ENCODE results near the gene PPP1CA. TPM values are rescaled to one million over a fixed set of nuclear protein-coding genes. Genes with fewer than 3 reads are reported as not detected.

Gene PPP1CA
- total RNA-seq, 2 donors from 2014 or later: 168 to 215 TPM

DNA sequence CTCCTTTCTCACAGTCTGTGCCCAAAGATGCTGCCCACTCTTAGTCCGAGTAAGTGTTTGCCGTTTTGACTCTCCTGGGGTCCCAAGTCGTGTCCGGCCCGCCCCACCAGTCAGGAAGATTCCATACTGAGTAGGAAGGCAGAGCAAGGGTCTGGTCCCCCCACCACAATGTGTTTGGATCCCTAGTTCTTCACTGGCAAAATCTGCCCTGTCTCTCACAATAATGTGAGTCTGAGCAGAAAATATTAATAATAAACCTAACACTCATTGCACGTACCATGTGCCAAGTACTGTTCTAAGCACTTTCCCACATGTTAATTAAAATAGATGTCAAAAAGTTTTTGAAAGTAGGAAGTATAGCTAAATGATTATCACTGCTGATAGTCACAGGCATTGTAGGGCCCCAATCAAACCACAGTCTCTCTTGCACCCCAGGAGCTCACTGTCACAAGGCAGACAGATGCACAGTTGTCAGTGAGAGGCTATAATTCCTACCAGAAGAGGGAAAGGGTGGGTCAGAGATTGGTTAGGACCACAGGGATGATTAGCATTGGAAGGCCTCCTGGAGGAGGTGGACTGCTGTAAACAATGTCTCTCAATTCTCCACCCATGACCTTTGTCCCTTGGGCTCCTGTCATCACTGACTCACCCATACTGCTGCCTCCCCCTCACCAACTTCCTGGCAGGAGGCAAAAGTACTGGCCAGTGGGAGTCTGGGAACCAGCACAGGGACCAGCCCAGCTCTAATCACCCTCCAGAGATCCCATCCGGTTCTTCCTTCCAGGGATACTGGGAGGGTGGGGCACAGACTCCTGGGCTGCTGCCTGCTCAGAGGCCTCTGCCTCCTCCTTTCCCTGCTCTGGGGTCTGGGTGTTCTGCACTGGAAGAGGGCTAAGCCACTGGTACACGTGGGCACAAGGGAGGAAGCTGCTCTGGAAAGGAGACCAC lies 47.3 kb downstream of the PPP1CA start:
- TF ChIP-seq, protein P1, sequence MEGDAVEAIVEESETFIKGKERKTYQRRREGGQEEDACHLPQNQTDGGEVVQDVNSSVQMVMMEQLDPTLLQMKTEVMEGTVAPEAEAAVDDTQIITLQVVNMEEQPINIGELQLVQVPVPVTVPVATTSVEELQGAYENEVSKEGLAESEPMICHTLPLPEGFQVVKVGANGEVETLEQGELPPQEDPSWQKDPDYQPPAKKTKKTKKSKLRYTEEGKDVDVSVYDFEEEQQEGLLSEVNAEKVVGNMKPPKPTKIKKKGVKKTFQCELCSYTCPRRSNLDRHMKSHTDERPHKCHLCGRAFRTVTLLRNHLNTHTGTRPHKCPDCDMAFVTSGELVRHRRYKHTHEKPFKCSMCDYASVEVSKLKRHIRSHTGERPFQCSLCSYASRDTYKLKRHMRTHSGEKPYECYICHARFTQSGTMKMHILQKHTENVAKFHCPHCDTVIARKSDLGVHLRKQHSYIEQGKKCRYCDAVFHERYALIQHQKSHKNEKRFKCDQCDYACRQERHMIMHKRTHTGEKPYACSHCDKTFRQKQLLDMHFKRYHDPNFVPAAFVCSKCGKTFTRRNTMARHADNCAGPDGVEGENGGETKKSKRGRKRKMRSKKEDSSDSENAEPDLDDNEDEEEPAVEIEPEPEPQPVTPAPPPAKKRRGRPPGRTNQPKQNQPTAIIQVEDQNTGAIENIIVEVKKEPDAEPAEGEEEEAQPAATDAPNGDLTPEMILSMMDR (IDR thresholded peaks at IDR 0.05): no peak
- intact Hi-C loops (cut with DNase I): loop anchor here (10.0 kb wide), 1 partner anchor 150 kb away; the partner anchor contains the start of genes CDK2AP2 and PITPNM1
- Histone ChIP-seq H3K27me3 (replicated peaks; ENCODE audit: insufficient read depth) (no peaks in the 10 kb centered on the region), H3K4me3 (peak overlapping the region; percentile 76 to 81), H3K4me1 (replicated peaks) (peaks cover 25% of the 10 kb centered on the region), H3K9me3 (no peaks in the 10 kb centered on the region), H3K36me3 (no peaks in the 10 kb centered on the region), H3K27ac (peak overlapping the region; percentile 99 to 100)
- 26% methylated on average over 8 of the region's 8 CpGs for WGBS
- no peak for DNase-seq (ENCODE audit: low spot score)

DNA sequence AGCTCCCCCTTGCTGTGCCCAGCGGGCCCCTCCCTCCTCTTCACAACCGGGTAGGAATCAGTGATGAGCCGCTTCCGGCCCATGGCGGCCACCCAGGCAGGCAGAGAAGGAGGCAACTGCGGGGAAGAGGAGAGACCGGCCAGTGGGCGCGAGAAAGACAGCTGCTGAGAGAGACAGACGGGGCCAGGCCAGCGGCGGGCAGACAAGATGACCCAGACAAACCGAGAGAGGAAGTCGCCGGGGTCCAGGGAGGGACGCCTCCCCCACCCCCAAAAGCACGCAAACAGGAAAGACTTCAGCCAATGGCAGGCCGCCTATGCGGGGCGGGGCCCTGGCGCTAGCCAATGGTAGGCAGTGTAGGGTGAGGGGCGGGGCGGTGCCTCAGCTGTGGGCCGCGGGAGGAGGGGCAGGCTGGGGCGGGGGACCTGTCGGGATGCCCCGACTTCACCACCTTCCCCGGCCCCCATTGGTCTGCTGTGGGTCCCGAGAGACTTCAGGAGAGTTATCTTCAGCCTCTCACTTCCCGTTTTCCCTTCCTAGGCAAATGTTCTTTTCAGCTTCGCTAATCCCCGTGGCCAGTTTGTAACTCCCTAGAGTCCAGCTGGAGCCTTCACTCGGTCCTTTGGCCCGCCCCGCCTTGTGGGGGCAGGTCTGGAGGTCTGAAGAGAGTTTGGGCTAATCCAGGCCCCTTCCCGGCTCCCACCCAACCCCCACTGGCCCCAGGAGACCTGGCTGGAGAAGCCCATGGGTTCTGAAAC lies 48.2 kb downstream of the PPP1CA start, which contains the start of gene POLD4:
Gene POLD4, minus strand, starts transcription at position 230 of the 758 bp plus-strand sequence. Its CDS starts 147 bp downstream, at position 83.
- H3K4me3 ChIP-seq: peak within 1 kb of the TSS; percentile 76 to 81
- DNase-seq (ENCODE audit: low spot score): peak; percentile 98
- H3K9me3 ChIP-seq: no peaks in the 10 kb centered on the region
- TF ChIP-seq POLR2AphosphoS5 (IDR thresholded peaks at IDR 0.05) (peak; percentile 93), POLR2A (IDR thresholded peaks at IDR 0.05) (peak; percentile 95)
- TF ChIP-seq, protein P1 (IDR thresholded peaks at IDR 0.05): no peak
- no peaks in the 10 kb centered on the region for H3K36me3 ChIP-seq
- intact Hi-C loops (cut with DNase I): loop anchor here (2.0 to 10.0 kb wide), 2 partner anchors 21 to 151 kb away; partner anchors contain the start of genes CDK2AP2 and PITPNM1
- peak within 1 kb of the TSS; percentile 99 to 100 for H3K27ac ChIP-seq
- H3K27me3 ChIP-seq (replicated peaks; ENCODE audit: insufficient read depth): no peaks in the 10 kb centered on the region
- 1% methylated on average over 35 of the region's 37 CpGs for WGBS
- H3K4me1 ChIP-seq (replicated peaks): peaks cover 25% of the 10 kb centered on the region

DNA sequence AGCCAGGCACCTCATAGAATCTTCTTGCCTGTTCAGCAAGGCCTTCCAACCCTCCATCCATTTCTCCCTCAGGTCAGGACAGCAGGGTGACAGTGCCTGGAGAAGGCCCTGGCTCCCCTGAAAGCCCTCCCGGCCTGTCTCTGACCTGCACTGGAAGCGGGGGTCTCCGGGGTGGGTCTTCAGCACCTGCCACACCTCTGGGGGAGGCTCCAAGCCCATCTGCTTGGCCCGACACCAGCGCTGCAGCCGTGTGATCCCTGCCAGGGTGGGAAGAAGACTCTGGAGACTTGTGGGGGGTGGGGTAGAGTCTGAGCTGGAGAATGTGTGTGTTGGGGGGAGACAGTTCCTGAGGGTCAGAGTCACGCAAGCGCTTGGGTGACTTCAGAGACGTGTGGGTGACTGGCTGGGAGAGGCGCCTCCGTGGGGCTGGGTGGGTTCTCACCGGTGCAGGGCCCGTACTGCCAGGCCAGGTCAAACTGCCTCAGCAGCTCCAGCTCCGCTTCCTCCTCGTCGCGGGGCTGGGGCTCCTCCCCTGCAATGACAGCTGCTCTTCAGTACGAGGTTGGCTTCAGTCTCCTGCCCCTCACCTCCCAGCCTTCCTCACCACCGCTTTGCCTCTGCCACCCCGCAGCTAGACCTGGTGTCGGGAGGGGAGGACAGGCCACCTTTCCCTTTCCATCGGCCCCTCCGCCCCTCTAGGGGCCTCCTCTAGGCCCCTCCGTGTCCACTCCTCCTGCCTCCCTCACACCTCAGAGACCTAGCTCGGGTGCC lies 48.9 kb downstream of the PPP1CA start:
- Histone ChIP-seq H3K4me3 (peak overlapping the region; percentile 76 to 81), H3K4me1 (replicated peaks) (peaks cover 25% of the 10 kb centered on the region), H3K36me3 (no peaks in the 10 kb centered on the region), H3K27ac (peak overlapping the region; percentile 99 to 100), H3K9me3 (no peaks in the 10 kb centered on the region), H3K27me3 (replicated peaks; ENCODE audit: insufficient read depth) (no peaks in the 10 kb centered on the region)
- intact Hi-C loops (cut with DNase I): loop anchor here (2.0 to 10.0 kb wide), 2 partner anchors 22 to 152 kb away; partner anchors contain the start of genes CDK2AP2 and PITPNM1
- TF ChIP-seq POLR2AphosphoS5 (IDR thresholded peaks at IDR 0.05) (no peak), POLR2A (IDR thresholded peaks at IDR 0.05) (no peak)
- TF ChIP-seq, protein P1 (IDR thresholded peaks at IDR 0.05): no peak
- 13% methylated on average over 25 of the region's 25 CpGs for WGBS
- DNase-seq (ENCODE audit: low spot score): peak; percentile 52

DNA sequence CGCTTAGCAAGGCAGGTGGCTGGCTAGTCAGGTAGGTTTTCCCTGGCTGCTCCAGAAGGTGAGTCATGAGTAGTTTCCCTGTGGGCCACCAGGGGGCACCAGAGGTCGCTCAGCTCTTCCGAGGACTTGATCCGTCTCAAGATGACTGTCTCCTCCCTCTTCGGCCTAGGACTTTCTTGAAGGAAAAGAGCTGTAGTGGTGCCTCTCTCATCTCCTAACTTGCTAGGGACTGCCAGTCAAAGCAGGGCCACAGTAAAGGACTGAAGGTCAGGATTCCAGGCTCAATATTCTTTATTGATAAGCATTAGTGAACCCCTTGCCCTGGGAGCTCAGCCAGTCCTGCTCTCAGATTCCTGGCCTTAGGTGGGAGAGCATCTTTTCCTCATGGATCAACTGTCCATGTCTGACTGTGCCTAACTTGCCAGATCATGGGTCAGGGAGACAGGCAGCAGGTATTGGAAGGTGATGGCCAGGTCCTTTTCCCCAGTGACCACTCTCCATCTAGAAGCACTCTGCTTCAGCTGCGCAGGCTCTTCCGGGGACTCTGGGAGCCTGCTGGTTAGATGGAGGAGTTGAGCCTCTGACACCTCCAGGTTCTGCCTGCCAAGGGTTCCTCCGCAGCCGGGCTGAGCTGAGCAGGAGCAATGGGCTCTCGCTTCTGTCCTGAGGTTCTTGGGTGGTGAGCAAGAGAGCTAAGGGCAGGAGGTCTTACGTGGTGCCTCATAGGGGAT lies 50.2 kb downstream of the PPP1CA start:
- H3K27me3 ChIP-seq (replicated peaks; ENCODE audit: insufficient read depth): no peaks in the 10 kb centered on the region
- H3K27ac ChIP-seq: peak overlapping the region; percentile 99 to 100
- 50% methylated on average over 11 of the region's 11 CpGs for WGBS
- TF ChIP-seq POLR2A (IDR thresholded peaks at IDR 0.05): no peak
- TF ChIP-seq, protein P1 (IDR thresholded peaks at IDR 0.05): peak; percentile 82 to 97 (median 94)
- peak; percentile 79 for TF ChIP-seq POLR2AphosphoS5 (IDR thresholded peaks at IDR 0.05)
- intact Hi-C loops (cut with DNase I): loop anchor here (2.0 to 10.0 kb wide), 2 partner anchors 23 to 153 kb away; partner anchors contain the start of genes CDK2AP2 and PITPNM1
- H3K9me3 ChIP-seq: no peaks in the 10 kb centered on the region
- H3K4me3 ChIP-seq: peak overlapping the region in 1 of 2 donors; percentile 76
- H3K36me3 ChIP-seq: no peaks in the 10 kb centered on the region
- peaks cover 20% of the 10 kb centered on the region for H3K4me1 ChIP-seq (replicated peaks)
- peak; percentile 74 for DNase-seq (ENCODE audit: low spot score)
